Choroid plexus epithelial cell (primary cell): Measurements from ENCODE around the gene NEURL1B.

Experiments
- DNase-seq: peaks from one replicate; pipeline ENCODE4 v3.0.0-alpha.2; 2010; ENCODE audit warnings: low read depth
- H3K4me3 ChIP-seq: 2 replicates; pipeline ENCODE4 v1.5.1; 2011; ENCODE audit warnings: low read depth, mild to moderate bottlenecking, control low read depth, low read length, moderate library complexity
- CTCF ChIP-seq: conservative IDR thresholded peaks from 2 replicates; pipeline ENCODE4 v1.5.1; 2011; ENCODE audit warnings: low read depth, mild to moderate bottlenecking, control low read depth, inconsistent platforms, low read length, moderate library complexity

Gene NEURL1B

DNA sequence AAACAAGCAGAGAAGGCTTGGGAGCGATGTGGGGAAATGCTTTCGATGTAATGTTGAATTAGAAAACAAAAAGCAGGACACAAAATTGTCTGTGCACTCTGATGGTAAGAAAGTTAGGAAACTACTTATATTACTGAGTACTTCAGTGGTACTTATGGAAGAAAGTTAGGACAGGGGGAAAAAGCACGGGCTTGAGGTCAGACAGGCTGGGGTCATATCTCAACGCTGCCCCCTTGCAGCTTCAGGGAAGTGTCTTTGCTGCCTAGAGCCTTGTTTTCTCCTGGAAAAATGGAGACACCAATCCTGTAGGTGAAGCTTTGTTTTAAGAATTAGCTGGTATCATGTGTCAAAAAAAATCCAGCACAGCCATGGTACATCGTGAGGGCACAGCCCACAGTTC lies 23.0 kb downstream of the NEURL1B start:
- TF ChIP-seq CTCF, result no peak
- no peak overlapping the region for H3K4me3 ChIP-seq
- DNase-seq, result no peak

DNA sequence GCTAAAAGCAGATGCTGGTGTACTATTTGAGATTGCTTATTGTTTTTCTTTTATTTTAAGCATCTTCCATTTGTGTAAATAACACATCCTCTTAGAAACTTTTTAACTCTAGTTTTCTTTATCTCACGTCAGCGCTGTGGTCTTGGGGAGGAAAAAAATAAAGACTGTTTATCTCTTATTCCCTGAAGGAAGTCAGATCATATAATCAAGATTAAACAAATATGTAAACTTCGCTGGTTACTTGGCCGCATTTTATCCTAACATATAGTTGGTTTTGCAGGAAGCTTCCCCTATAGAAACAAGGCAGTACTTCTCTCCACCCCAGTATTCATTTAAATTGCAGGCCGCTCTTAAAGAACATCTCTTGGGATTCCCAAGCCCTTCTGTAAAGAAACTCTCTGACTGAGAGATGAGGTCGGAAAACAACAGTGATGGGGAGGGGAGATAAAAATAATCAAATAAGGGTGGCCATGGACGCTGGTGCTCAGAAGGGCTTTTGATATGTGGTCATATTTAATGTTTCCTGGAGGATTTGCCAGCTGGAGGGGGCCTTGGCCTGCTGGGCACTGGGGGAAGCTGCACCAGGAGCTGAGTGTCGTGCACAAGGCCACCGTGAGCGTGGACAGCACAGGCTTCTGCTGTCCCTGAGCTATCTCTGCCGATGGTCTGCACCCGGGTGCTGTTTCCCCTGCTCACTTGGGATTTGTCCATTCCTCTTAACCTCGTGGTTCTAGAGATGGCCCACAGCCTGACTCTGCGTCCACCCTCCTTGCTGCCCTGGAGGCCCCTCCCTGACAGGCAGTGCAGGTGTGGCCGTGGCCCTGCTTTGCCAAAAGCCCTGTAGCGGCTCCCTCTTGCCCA lies 23.8 kb downstream of the NEURL1B start:
- no peak for DNase-seq
- no peak for TF ChIP-seq CTCF
- H3K4me3 ChIP-seq, result no peak overlapping the region

DNA sequence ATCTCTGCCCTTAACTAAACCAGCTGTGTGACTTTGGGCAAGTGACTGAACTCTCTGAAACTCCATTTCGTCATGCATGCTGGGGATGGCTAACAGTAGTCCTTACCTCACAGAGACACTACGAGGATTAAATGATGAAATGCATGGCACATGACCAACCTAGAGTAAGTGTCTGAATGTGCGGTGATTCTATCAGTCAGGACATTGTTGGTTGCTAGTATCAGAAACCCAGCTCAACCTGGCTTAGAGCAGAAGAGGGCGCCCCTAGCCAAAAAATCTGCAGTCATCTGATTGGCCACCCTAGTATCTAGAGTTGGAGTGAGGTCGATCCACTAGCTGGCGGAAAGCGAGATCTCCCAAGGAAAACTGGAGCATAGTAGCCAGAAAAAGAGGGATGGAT lies 25.2 kb downstream of the NEURL1B start:
- TF ChIP-seq CTCF, result no peak
- no peak for DNase-seq
- no peak overlapping the region for H3K4me3 ChIP-seq

DNA sequence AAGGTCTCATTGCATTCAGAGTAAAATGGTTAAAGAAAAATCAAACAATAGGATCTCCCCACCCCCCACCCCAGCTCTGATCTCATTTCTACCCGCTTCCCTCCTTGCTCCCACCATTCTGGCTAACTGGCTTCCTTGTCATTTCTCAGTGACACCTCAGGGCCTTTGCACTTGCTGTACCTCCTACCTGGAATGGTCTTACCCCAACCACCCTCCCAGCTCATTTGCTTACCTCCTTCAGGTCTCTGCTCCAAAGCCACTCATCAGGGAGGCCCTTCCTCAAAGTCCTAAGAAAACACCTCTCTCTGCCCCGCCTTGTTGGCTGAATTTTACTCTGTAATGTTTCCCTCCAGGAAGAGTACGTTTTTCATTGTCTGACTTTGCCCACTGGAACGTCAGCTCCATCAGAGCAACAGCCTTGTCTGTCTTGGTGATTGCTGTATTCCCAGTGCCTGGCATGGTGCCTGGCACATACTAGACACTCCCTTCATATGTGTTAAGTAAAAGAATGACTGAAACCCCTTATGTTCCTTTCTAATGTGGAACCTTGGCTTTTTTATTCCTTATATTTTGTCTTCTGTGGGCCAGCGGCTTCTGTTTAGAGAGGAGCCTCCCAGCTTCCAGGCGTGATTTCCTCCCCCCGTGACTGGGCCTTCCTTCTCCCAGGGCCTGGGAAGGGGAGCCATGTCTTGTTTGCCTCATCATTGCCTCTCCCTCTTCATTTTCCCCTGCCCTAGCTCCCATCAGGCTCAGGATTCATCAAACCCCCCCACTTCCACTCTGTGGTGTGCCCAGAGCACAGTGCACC lies 26.9 kb downstream of the NEURL1B start:
- no peak overlapping the region for H3K4me3 ChIP-seq
- TF ChIP-seq CTCF, result no peak
- no peak for DNase-seq

DNA sequence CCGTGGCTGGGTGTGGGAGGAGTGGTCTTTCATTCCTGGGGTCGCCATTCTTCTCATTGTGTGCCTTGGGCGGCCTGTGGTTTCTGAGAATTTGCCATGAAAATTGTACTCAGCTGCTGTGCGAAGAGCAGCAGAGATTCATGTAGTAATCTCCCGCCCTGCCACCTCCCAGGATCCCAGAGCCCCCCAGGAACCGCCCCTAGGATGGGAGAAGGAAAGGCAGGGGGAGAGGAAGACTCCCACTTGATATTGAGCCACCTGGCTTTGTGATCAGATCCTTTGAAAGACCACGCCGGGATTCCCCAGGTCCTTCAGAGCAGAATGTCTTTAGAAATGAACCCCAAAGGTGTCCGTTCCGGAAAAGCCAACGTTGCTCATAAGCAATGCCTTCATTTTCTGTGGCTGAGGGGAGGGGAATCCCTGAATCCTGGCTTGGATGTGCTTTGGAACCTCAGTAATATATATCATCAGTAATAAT lies 27.6 kb downstream of the NEURL1B start:
- H3K4me3 ChIP-seq, result no peak overlapping the region
- DNase-seq, result no peak
- no peak for TF ChIP-seq CTCF

DNA sequence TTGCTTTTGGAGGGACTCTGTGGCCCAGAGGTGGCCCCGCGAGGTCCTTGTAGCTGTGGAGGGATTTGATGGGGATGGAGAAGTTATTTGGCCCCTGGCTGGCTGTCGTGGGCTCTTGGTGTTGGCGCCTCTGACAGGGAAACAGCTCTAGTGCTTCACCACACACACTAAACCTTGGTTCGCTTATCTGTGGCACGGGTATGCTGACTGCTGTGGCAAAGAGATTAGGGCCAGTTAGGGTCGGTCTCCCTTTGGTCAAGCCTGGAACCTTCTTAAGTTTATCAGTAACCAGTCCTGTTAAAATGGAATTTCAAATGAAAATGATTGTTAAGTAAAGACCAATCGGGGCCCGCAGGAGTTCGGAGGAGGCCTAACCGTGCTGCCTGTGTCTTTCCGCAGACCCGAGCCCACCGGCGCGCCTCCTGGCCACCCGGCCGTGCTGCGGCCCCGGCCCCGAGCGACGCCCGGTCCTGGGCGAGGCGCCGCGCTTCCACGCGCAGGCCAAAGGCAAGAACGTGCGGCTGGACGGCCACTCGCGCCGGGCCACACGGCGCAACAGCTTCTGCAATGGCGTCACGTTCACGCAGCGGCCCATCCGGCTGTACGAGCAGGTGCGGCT lies 28.4 kb downstream of the NEURL1B start:
- DNase-seq, result no peak
- no peak overlapping the region for H3K4me3 ChIP-seq
- no peak for TF ChIP-seq CTCF
